HG03039 (cell line): ENCODE measurements around the gene FBXL16.

ENCODE experiments used
- ATAC-seq: cut with Tn5 transposase; IDR thresholded peaks from one replicate; pipeline ENCODE4 v1.9.1; 2021; ENCODE audit warnings: mild to moderate bottlenecking, moderate library complexity; ENCODE audit not compliant: unreplicated experiment

FBXL16 gene

DNA sequence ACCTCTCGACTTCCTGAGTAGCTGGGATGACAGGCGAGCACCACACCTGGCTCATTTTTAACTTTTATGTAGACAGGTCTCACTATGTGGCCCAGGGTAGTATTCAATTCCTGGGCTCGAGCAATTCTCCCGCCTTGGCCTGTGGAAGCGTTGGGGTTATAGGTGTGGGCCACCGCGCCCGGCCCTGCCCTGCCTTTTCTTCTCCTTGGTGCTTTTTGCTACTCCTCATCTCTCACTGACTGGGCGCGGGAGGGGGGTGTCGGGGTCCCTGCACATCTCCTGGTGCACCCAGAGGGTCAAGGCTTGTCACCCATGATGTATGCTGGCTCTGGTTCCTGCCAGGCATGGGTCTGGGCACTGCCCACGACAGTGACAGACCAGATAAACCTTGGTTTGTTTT is 61.0 kb downstream of the FBXL16 start:
- no peak for ATAC-seq

DNA sequence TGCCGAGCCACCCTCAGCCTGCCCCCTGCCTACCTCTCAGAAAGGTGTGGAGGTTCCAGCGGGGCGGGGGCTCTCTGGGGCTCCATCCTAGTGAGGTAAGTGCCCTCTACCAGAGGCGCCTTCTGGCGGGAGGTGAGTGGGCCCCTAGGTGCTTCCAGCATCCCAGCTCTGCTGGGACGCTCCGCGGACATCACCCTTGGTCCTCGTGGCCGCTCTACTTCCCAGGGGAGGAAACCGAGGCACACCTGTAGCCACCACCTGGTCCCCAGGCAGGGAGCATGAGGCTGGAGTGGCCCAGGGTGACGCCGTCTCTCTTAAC is 62.6 kb downstream of the FBXL16 start:
- no peak for ATAC-seq
